T-helper 9 cell (primary cell): ENCODE measurements around the gene IHH.

Experiments used
- DNase-seq: peaks from one replicate; pipeline ENCODE4 v3.0.0-alpha.2; 2020

The IHH gene

DNA sequence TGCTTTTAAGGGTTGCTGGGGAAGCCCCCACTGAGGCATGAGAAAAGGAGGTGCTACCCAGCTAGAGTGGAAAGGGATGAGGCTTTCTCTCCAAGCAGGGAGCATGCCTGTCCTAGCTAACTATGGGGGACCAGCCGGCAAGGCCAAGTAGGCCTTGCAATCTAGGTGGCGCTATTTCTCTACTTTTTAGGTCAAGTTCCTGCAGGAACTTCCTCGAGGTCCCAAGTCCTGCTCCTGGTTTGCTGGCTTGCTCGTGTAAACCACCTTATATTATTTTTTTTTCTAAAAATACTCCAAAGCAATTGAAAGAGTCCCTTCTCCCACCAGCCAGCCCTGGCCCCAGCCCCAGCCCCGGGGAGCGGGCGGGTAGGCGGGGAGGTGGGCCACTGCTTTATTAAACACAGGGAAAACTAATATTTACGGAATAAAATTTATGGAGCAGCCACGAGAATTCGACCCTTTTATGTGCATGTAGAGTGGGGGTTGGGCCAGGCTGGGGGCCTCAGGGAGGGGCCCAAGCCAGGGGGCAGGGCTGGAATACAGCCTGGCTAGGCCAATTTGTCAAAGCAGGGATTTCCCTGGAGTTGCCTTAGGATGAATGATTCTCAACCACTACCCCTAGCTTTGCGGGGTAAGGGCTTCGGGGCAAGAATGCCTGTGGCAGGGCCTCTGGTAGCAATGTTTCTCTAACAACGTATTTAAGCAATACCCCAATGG, 12.8 kb upstream of the IHH start:
- no peak for DNase-seq

DNA sequence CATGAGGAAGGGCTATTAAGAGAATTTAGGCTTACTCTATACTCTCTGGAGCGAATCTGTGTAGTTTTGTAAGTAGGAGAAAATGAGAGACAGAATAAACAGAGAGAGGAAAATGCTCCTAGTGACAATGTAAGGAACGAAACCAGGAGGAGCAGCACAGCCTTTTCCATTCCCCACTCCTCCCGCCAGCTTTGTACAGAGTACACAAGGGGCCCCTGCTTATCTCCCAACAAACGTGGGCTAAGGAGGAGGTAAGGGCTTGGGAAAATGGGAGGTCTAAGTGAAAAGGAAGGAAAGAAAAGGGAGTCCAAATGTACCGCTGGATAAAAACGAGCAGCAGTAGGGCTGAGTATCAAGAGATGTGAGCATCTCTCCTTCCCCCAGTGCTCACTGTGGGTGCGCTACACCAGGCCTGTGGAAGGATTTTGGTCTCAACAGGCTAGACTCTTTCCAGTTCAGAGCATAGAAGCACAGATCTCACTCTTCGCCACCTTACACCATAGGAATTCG, 12.1 kb upstream of the IHH start:
- no peak for DNase-seq

DNA sequence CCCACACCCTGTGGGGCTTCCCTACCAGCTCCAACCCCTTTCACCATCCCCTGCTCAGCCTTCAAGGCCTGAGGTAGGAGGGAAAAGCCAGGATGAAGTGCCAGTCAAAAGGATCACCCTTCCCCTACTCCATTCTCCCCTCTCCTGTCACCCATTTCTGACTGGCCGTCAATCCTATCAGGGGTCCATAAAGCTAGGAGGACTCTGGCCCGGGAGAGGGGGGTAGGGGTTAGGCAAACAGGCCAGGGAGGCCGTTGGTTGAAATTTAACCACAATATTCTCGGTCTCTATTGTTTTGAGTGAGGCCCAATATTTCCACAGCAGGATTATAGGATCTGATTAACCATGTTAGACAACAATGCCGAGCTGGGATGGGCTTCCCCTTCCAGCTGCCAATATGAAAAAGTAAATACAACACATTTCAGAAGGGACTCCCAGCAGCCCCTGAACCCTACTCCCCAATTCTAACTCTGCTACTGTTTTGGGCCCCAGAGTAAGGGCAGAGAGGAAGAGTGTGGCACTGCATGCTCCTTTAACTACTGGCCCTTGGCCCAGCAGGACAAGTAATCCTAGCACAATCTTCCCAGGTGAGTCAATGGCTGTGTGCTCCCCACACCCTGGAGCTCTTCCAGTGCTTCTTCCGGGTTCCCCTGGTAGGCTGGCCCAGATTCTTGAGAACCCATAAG, 10.6 kb upstream of the IHH start:
- DNase-seq = no peak

DNA sequence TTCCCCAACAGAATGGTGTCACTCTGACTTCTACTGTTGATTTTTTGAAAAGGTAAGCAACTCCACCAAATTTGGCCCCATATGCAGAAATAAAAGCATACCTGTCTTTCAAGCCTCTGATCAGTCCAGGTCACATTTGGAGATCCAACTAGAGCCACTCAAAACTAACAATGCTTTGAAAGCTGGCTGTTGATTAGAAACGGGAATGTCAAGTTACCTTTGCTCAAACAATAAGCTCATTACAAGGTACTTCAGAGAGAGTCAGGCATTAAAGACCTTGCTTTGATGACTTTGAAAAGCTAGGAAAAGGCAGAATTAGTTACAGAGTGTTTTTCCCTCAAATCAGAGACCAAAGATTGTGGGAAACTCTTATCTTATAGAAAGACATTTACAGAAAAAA, 4.8 kb upstream of the IHH start:
- DNase-seq = no peak

DNA sequence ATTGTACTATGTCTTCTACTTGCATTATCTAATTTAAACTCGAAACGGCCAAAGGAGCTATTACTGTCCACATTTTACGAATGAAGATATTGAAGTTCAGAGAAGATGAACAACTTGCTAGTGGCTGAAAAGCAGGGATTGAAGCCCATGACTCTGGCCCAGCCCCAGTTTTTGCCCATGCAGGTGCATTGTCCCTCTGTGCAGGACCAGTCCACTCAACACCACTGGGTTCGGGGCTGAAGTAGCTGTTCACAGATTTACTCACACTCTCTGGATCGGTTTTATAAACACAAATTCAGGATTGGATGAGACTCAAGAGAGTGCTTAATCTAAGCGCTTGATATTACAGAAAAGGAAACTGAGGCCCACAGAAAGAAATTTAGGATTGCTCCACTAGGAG, 1.4 kb upstream of the IHH start:
- no peak for DNase-seq

DNA sequence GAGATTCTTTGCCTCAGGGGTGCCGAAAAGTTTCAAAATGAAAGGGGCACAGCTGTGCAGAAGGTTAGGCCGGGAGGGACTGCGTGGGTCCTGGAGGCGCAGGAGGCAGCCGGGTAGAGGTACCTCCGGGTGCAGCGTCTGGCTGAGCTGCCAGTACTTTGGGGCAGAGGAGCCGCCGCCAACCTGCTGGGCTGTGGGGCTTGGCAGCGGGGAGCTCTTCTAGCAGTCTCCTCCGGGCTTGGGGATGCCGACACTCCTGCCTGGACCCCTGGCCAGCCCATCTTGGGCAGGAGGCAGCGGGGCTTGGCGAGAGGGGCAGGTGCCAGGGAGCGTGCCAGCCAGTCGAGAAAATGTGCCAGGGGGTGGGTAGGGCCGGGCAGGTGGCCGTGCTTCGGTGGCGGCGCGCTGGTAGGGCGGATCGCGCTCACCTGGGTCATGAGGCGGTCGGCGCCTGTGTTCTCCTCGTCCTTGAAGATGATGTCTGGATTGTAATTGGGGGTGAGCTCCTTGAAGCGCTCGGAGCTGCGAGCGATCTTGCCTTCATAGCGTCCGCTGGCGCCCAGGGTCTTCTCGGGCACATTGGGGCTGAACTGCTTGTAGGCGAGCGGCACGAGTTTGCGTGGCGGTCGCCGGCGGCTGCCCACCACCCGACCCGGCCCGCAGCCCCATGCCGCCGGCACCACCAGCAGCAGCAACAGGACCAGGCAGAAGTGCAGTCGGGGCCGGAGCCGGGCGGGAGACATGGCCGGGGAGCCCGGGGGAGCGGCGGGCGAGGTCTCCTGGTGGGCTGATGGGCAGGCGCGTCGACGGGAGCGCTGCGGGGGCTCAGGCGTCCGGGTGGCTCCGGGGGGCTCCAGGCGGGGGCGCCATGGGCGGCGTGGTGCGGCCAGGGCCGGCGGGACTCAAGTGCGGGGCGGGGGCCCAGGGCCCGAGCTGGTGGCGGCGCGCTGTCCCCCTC, 717 bp downstream of the IHH start:
- DNase-seq = no peak

DNA sequence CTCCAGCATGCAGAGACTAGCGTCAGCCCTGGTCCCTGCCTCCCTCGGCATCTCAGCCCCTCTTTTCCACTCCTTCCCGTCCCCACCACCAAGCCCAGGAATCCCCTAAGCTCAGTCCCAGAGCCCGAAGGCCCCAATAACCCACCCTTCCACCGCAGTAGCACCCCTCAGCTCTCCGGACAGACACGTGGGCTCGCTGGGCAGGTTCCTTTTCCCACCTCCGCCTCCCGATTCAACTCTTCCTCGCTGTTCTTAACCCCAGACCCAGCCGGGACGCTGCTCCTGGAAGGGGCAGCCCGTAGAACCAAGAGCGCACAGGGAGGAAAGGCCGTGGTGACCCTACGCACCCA, 1.4 kb downstream of the IHH start:
- DNase-seq = no peak

DNA sequence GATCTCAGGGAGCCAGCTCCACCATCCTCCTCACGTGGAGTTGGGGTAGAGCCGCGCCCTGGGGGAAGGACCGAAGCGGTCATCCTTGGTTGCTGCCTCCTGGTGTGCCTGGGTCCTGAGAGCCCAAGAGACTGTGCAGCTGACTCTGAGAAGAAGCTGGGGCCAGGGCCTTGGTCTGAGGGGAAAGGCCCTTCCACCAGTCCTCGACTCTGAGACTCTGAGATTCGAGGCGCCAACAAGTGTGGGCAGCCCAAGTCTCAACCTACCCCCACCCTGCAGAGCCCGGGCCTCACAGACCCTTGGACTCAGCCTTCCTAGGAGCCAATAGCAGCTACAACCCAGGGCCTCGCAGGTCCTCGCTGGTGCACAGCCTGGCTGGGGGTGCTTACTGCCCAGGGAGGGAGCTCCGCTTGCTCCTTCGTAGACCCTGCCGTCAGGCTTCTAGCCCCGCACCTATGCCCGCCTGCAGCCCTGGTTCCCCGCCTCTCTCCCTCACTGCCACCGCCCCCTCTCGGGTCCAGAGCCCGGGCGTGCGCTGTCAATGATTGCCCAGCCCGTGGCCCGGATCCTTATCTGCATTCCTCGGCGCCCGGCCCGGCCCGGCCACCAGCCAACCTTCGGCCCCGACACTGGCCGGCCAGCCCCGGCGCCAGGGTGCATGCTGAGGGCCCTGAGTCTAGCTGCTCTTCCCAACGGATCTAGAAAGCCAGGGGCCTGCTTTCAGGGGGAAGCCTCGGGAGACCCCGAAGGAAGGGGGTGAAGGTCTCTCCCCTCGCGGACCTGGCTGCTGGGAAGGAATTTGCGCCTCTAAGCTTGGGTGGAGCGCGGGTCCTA, 2.0 kb downstream of the IHH start:
- no peak for DNase-seq

DNA sequence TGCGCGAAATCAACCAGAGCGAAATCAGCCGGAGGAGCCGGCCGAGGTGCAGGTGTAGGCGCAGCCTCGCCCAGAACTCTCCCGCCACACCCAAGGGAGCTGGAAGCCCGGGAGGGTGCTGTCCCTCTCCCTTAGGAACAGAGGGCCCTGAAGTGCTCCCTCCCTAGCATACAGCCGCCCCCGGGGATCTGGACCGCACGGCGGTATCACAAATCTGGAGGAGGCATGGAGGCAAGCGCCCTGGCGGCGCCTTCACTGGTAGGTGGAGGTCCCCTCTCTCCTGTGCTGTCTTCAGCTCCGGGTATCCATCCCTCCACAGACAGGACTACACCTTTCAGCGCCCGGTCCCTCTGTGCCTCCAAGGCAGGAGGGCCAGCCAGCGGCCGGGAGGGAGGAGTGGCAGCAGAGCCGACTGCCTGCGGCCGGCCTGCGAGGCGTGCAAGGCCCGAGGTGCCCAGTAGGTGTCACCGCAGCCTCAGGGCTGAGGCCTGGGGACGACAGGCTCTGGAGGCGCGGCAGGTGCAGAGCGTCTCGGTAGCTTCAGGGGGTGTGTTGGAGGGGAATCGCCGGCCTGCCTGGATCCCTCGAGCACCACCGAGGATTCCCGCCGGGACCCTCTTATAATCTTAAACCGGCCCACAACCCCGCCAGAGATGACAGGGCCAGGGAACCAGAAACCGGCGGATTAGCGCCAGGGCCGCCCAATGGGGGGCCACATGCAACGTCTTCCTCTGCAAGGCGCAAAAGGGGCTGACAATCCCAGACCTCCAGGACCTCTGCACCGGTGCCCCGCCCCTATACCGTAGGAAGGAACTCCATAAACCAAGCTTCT, 2.8 kb downstream of the IHH start:
- DNase-seq = peak; percentile 64

DNA sequence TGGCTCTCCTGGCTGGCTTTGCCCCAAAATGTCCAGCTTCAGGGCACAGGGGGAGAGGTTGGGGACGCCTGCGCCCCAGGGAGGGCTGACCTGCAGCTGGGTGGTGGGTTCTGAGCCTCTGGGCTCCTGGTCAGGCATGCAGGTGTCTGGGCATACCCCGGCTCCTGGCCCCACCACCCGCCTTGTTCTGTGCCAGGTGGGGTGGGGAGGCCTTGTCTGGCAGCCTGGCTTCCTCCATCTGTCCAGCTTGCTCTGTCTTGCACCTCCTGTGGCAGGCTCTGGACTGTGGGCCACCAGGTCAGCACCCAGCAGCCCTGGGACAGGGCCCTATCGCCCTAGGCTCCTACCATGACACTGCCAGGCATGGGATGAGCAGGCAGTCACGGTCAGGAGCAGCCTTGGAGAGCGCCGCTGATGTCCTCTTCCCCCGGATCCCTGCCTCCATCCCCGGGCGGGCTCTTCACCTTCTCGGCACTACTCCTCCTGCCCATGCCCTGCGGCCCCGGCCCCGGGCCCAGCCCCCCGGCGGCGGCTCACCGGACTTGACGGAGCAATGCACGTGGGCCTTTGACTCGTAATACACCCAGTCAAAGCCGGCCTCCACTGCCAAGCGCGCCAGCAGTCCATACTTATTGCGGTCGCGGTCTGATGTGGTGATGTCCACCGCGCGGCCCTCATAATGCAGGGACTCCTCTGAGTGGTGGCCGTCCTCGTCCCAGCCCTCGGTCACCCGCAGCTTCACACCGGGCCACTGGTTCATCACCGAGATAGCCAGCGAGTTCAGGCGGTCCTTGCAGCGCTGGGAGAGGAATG, 3.6 kb downstream of the IHH start:
- DNase-seq = no peak

DNA sequence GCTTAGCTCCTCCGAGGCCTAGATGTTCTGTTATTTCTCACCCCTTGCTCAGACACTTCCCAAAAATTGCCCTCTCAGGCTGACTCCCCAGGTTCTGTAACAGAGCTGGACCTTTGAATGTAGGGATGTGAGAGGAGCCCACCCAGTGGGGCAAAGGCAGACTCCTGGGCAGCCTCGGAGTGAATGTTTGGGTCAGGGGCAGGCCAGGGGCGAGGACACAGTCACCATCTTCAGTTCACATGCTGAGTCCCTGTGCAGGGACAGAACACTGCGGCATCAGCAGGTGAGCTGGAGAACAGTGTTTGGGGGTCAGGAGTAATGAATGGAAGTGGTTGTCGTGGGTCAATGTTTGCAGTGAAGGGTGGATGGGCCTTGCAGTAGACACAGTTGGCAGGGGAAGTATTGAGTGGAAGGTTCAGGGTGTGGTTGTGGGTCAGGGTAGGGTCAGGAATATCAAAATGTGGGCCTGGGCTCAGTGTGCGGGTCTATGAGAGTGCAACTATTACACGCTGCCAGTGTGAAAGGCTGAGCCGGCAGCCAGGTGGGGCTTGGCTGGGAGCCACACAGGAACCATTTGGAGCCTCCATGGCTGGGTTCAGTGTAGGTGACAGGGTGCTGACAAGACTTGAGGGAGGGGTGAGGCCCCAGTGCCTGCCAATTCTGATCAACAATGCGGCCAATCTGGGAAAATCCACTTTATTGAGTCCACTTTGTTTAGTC, 4.4 kb downstream of the IHH start:
- no peak for DNase-seq

DNA sequence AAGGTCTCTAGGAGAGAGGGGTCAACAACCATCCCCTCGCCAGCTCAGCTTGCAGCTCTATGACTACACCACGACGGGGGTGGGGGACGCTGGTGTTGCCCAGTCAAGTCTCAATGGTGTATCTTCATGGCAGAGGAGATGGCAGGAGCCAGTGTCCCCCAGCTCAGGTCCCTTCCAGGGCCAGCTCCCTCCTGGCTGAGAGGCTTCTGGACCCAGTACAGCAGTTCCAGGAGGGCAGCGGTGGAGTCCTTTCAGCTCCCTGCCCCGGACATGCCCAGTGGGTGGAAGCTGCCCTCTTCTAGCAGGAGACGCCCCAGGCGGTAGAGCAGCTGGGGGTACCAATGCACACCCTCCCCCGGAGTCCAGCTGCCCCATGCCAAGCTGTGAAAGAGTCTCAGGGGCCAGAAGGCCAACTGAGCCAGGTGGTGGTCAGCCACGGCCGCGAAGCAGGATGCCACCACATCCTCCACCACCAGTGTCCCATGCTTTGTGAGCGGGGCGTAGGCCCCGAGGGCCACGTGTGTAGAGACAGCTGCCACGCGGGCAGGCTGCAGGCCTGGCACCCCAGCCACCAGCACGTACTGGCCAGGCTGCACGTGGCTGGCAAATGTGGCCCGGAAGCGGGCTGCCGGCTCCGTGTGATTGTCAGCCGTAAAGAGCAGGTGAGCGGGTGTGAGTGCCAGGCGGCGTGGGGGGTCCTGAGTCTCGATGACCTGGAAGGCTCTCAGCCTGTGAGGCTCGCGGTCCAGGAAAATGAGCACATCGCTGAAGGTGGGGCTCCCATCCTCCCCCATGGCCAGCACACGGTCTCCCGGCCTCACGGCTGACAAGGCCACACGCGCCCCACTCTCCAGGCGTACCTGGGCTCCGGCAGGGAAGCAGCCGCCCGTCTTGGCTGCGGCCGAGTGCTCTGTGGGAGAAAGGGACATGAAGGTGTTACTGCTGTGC, 5.5 kb downstream of the IHH start:
- no peak for DNase-seq

DNA sequence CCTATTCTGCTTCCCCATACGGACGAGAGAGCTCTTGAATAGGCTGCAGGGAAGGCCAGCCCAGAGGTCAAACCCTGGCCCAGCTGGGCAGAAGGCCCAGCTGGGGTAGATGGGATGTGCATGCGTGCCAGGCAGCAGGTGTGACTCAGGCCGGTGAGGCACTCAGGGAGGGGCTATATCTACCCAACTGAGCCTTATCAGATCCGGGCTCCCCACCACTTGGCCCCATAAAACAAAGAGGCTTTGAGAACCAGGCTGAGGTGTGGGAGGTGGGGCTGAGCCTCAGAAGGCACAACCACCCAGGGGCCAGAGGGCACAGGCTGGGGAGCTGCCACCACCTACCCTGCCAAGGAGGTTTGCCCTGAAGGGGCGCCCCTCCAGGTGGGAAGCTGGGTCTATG, 11.4 kb downstream of the IHH start:
- DNase-seq = no peak

DNA sequence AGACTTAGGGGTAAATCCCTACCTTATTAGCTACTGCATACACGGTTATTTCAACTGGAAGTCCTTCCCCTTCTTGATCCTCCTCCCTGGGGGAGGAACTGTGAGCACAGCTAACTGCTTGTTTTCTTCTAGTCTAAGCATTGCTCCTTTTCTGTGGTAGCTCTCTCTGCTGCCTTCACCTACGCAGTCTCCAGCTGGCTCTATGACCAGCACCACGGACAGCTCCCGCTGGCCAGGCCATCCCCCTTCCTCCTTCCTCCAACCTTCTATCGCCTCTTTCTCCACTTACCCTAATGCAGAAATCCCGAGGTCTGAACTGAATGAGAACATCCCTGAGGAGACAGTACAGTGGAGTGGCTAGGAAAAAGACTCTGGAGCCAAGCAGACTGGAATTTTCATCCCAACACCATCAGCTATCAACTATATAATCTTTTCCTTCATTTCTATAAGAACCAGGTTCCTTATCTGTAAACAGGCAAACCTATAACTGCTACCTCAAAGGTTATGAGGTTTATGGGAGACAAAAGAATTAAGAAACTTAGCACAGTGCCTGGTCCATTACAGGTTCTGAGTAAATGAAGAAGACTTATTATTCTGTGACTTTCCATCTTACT, 14.7 kb downstream of the IHH start:
- no peak for DNase-seq

DNA sequence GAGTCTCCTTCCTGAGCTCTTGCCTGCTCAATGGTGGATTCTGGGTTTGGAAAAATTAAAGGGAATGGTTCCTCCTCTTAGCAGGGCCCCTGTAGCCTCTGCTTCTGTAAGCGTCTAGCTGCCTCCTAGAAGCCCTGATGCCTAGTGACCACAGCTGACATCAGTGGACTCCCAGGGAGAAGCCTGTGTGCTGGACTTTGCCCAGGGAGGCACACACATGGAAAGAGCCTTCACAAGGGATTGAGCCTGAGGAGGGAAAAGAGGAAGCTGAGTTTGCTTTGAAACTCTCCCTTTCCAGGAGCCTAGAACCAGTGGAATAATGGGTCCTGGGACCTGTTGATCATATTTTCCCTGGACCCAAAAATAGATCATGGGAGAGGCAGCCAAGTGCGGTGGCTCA, 18.0 kb downstream of the IHH start:
- DNase-seq = no peak

DNA sequence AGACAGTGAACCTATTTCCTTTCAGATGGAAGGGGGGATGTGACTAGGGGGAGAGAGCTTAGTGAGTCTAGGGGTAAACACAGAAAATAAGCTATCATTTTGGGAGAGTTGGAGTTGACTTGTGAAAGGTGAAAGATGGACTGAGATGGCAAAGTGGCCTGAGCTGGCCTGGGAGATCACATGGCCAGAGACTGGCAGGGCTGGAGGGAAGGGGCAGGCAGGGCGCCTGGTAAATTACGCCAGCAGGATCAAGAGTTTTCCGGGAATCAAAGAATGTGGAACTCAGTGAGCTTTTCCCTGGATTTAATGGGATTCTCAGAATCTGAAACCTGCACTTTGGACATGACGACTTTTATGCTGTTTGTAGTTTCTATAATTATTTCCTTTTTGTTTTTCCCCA, 18.6 kb downstream of the IHH start:
- DNase-seq = no peak

DNA sequence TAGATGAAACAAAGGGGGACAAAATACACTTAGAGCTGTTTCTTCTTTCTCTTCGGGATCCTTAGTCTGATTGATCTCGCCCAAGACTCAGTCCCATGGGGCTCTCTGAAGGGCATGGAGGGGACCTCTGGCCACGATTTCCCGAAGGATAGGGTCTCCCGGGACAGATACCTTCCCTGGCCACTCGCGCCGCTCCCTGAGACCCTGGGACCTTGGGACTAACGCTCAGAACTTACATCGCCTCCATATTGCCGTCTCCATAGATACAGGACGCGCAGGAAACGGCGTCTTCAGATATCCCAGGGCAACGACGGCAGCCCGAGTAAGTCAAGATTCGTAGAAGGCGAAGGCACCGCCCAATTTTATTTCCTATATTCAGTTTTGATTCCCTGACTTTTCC, 19.5 kb downstream of the IHH start, which contains the start of gene CFAP65:
Gene CFAP65 (minus strand): TSS at position 265 of the 400 bp plus-strand sequence. CDS start 2,468 bp downstream, outside the sequence.
- no peak for DNase-seq

DNA sequence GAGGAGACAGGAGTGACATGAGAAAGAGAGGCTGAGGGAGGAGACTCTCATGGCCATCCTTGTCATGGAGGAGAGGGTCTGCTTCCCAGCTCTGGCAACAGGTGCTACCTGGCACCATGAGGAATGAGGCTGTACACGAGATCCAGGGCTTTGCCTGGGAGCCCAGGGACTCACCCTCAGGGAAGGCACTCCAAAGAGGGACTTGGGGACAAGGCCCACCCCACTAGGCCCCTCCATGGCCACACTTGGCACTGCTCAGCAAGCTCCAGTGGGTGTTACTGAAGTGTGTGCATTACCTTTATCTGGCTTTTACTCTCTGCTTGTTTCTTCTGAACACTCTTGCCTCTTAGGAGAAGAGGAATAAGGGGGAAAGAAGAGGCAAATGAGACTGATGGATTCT, 22.1 kb downstream of the IHH start:
- no peak for DNase-seq
